GM21737 (cell line): Measurements from ENCODE around the gene TMEM72.

Experiments used
- ATAC-seq: cut with Tn5 transposase; IDR thresholded peaks from one replicate; pipeline ENCODE4 v1.9.1; 2021; ENCODE audit warnings: mild to moderate bottlenecking, moderate library complexity; ENCODE audit not compliant: unreplicated experiment

Gene TMEM72

GRCh38 chr10:44888886-44889285 is 22.3 kb upstream of the TMEM72 start:
- no peak for ATAC-seq

- no peak for ATAC-seq
These were observed 21.3 kb upstream of the TMEM72 start for GRCh38 chr10:44889834-44890233.

- no peak for ATAC-seq
These were observed 20.2 kb upstream of the TMEM72 start for GRCh38 chr10:44890696-44891563.

- ATAC-seq = no peak
These were observed 19.4 kb upstream of the TMEM72 start for GRCh38 chr10:44891721-44892120.

GRCh38 chr10:44893604-44894468 is 17.3 kb upstream of the TMEM72 start:
- no peak for ATAC-seq

GRCh38 chr10:44894691-44895090 is 16.4 kb upstream of the TMEM72 start:
- ATAC-seq = no peak

GRCh38 chr10:44895280-44895679 is 15.9 kb upstream of the TMEM72 start:
- ATAC-seq = no peak

GRCh38 chr10:44897049-44897448 is 14.1 kb upstream of the TMEM72 start:
- ATAC-seq = no peak

GRCh38 chr10:44898665-44899064 is 12.5 kb upstream of the TMEM72 start:
- ATAC-seq = no peak

- ATAC-seq = no peak
These were observed 11.6 kb upstream of the TMEM72 start for GRCh38 chr10:44899450-44900080.

GRCh38 chr10:44902941-44903545 is 8.1 kb upstream of the TMEM72 start:
- ATAC-seq = no peak

- ATAC-seq = no peak
These were observed 4.7 kb upstream of the TMEM72 start for GRCh38 chr10:44906486-44906885.

- ATAC-seq = no peak
These were observed 3.6 kb upstream of the TMEM72 start for GRCh38 chr10:44907556-44907955.

GRCh38 chr10:44908066-44908749 is 2.9 kb upstream of the TMEM72 start:
- ATAC-seq = no peak

GRCh38 chr10:44908936-44909630 is 2.1 kb upstream of the TMEM72 start:
- ATAC-seq = no peak

- no peak for ATAC-seq
These were observed 1.2 kb upstream of the TMEM72 start for GRCh38 chr10:44909910-44910309.

GRCh38 chr10:44910602-44911001 is 535 bp upstream of the TMEM72 start:
- no peak for ATAC-seq

- ATAC-seq = no peak
These were observed 814 bp downstream of the TMEM72 start for GRCh38 chr10:44911951-44912350.

GRCh38 chr10:44913350-44914081 is 2.4 kb downstream of the TMEM72 start:
- ATAC-seq = no peak
